ENCODE results near the gene CNIH1. TPM values are rescaled to one million over a fixed set of nuclear protein-coding genes. Genes with fewer than 3 reads are reported as not detected.

CNIH1 gene
- total RNA-seq, 1 donor from 2014 or later = 105 TPM

DNA sequence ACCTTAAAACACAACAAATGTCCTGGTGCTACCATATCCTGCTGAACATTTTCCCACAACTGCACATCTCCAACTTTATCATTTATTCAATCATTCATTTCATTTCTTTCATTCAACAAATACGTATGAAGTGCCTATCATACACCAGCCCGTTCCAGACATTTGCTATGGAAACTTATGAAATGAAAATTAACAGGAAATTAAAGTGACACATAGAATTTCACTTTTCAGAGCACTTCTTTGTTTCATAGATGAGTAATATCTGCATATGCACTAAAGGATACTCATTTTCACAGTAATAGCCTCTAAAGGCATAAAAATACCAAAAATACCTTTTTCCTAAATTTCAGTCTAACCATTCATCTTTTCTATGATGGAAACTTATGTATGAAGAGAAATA lies 12.6 kb downstream of the CNIH1 start:
- TF ChIP-seq, protein P1, sequence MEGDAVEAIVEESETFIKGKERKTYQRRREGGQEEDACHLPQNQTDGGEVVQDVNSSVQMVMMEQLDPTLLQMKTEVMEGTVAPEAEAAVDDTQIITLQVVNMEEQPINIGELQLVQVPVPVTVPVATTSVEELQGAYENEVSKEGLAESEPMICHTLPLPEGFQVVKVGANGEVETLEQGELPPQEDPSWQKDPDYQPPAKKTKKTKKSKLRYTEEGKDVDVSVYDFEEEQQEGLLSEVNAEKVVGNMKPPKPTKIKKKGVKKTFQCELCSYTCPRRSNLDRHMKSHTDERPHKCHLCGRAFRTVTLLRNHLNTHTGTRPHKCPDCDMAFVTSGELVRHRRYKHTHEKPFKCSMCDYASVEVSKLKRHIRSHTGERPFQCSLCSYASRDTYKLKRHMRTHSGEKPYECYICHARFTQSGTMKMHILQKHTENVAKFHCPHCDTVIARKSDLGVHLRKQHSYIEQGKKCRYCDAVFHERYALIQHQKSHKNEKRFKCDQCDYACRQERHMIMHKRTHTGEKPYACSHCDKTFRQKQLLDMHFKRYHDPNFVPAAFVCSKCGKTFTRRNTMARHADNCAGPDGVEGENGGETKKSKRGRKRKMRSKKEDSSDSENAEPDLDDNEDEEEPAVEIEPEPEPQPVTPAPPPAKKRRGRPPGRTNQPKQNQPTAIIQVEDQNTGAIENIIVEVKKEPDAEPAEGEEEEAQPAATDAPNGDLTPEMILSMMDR (IDR thresholded peaks at IDR 0.05; ENCODE audit: insufficient read depth, low read length, poor library complexity, severe bottlenecking) = no peak
- Histone ChIP-seq H3K36me3 (ENCODE audit: control insufficient read depth, insufficient read depth, low read length) (no peaks in the 10 kb centered on the region), H3K4me3 (ENCODE audit: low read depth, low read length) (no peak overlapping the region), H3K27me3 (ENCODE audit: control insufficient read depth, insufficient read depth, low read length) (no peaks in the 10 kb centered on the region)
- DNase-seq (ENCODE audit: low read depth) = no peak

DNA sequence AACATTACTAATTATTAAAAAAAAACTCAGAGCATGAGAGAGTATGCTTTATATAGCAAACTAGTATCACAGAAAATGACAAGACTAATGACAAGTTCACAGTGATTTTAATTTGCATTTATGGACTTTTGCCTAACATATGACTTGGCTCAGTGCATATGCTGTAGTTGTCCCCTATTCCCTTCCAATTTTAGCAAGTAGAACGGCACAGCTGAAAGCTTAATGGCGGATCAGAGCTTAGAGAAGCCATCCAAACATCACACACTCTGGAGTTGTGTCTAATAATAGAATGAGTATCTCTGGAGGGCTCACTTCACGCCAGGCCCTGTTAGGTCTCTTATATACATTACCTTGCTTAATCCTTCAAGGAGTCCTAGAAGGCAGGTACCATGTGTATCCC lies 13.3 kb downstream of the CNIH1 start:
- H3K36me3 ChIP-seq (ENCODE audit: control insufficient read depth, insufficient read depth, low read length) = no peaks in the 10 kb centered on the region
- no peak overlapping the region for H3K4me3 ChIP-seq (ENCODE audit: low read depth, low read length)
- TF ChIP-seq, protein P1 (IDR thresholded peaks at IDR 0.05; ENCODE audit: insufficient read depth, low read length, poor library complexity, severe bottlenecking) = no peak
- H3K27me3 ChIP-seq (ENCODE audit: control insufficient read depth, insufficient read depth, low read length) = no peaks in the 10 kb centered on the region
- no peak for DNase-seq (ENCODE audit: low read depth)

GRCh38 chr14:54425537-54426274 lies 15.5 kb downstream of the CNIH1 start:
- Histone ChIP-seq H3K4me3 (ENCODE audit: low read depth, low read length) (no peak overlapping the region), H3K36me3 (ENCODE audit: control insufficient read depth, insufficient read depth, low read length) (no peaks in the 10 kb centered on the region), H3K27me3 (ENCODE audit: control insufficient read depth, insufficient read depth, low read length) (no peaks in the 10 kb centered on the region)
- DNase-seq (ENCODE audit: low read depth) = no peak
- TF ChIP-seq, protein P1 (IDR thresholded peaks at IDR 0.05; ENCODE audit: insufficient read depth, low read length, poor library complexity, severe bottlenecking) = no peak

DNA sequence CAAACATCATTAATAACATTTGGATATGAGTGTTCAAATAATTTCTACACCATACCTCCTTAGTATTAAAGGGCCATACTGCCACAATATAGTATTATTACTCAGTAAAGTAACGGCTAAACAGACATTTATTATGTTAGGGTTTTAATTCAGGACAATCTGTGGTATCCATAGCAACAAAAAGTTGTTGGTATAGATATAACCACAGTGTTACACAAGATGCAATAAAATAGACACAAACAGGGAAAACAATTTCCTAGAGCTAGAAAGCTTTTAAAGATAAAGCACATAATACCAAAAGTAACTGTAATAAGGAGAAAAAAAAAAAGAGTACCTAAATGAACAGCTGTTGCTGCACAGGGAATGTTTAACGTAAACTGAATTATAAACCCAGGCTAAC lies 16.1 kb downstream of the CNIH1 start:
- TF ChIP-seq, protein P1 (IDR thresholded peaks at IDR 0.05; ENCODE audit: insufficient read depth, low read length, poor library complexity, severe bottlenecking) = no peak
- no peak overlapping the region for H3K4me3 ChIP-seq (ENCODE audit: low read depth, low read length)
- no peaks in the 10 kb centered on the region for H3K36me3 ChIP-seq (ENCODE audit: control insufficient read depth, insufficient read depth, low read length)
- H3K27me3 ChIP-seq (ENCODE audit: control insufficient read depth, insufficient read depth, low read length) = no peaks in the 10 kb centered on the region
- no peak for DNase-seq (ENCODE audit: low read depth)

DNA sequence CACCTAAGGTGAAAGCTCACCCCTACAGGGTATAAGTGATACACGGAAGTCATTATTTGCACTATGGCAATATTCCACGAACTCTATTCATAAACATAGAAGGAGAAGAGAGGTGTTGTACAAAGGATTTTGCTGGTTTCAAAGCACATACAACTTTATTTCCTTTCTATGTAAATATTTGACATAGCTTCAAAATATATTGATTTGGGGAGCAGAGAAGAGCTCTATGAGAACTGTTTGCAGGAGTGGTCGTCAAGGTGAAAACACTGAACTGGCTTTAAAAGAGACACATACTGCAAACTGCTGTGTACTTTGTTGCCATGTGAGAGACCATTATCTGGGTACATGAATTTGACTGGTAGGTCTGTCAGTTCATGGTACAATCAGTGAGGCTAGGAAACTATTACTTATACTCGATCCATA lies 16.7 kb downstream of the CNIH1 start:
- TF ChIP-seq, protein P1 (IDR thresholded peaks at IDR 0.05; ENCODE audit: insufficient read depth, low read length, poor library complexity, severe bottlenecking) = no peak
- Histone ChIP-seq H3K36me3 (ENCODE audit: control insufficient read depth, insufficient read depth, low read length) (no peaks in the 10 kb centered on the region), H3K4me3 (ENCODE audit: low read depth, low read length) (no peak overlapping the region), H3K27me3 (ENCODE audit: control insufficient read depth, insufficient read depth, low read length) (no peaks in the 10 kb centered on the region)
- no peak for DNase-seq (ENCODE audit: low read depth)

- no peak for DNase-seq (ENCODE audit: low read depth)
- Histone ChIP-seq H3K27me3 (ENCODE audit: control insufficient read depth, insufficient read depth, low read length) (no peaks in the 10 kb centered on the region), H3K4me3 (ENCODE audit: low read depth, low read length) (no peak overlapping the region), H3K36me3 (ENCODE audit: control insufficient read depth, insufficient read depth, low read length) (no peaks in the 10 kb centered on the region)
- TF ChIP-seq, protein P1 (IDR thresholded peaks at IDR 0.05; ENCODE audit: insufficient read depth, low read length, poor library complexity, severe bottlenecking) = no peak
Measured at GRCh38 chr14:54423991-54424390, 17.2 kb downstream of the CNIH1 start.

Measured in kidney epithelial cell (primary cell).